CD4-positive, alpha-beta memory T cell (primary cell): ENCODE data around the gene FRS3. TPM values are rescaled to one million over a fixed set of nuclear protein-coding genes. Genes with fewer than 3 reads are reported as not detected.
"Not testable (repeated sequence)": the region's sequence is repeated elsewhere in the genome, so short reads cannot be mapped to it uniquely, and the experiment has no call there.

Experiments
- CTCF ChIA-PET: fragments of 350-600 bp; sonication (Branson Sonifier 250); formaldehyde crosslinking; loops from one replicate; lab custom pipeline; 2021; ENCODE audit warnings: inconsistent platforms; ENCODE audit not compliant: partially characterized antibody; lab: Charles Lee
- POLR2A ChIA-PET: fragments of 350-600 bp; sonication (Branson Sonifier 250); formaldehyde crosslinking; loops from one replicate; lab custom pipeline; 2021; ENCODE audit not compliant: partially characterized antibody; lab: Charles Lee
- DNase-seq, 5 donors: peaks; one replicate each; pipeline versions ENCODE4 v3.0.0 to v3.0.0-alpha.2; 2020 to 2022; ENCODE audit warnings: mixed read lengths in 1 of 5
- H3K27ac ChIP-seq: one replicate; pipeline ENCODE4 v1.7.0; 2013; ENCODE audit warnings: low read depth, low read length
- H3K27me3 ChIP-seq: 2 replicates; pipeline ENCODE4 v1.7.0; 2013; ENCODE audit warnings: mild to moderate bottlenecking, low read length, moderate library complexity; ENCODE audit not compliant: insufficient read depth
- H3K36me3 ChIP-seq: 2 replicates; pipeline ENCODE4 v1.7.0; 2013; ENCODE audit warnings: mild to moderate bottlenecking, low read length, moderate library complexity; ENCODE audit not compliant: insufficient read depth
- H3K4me1 ChIP-seq: 2 replicates; pipeline ENCODE4 v1.7.0; 2013; ENCODE audit warnings: mild to moderate bottlenecking, low read length, moderate library complexity; ENCODE audit not compliant: insufficient read depth
- H3K4me3 ChIP-seq, 2 donors: one replicate each; pipeline ENCODE4 v1.7.0; 2013; ENCODE audit warnings: low read length in 2 of 2, mild to moderate bottlenecking in 1 of 2
- H3K9me3 ChIP-seq, 2 donors: one replicate each; pipeline ENCODE4 v1.7.0; 2013; ENCODE audit warnings: low read length in 2 of 2, control low read depth in 1 of 2; ENCODE audit not compliant: control insufficient read depth in 1 of 2
- H3K27ac Mint-ChIP-seq, 7 donors: one replicate each; pipeline ENCODE4 v1.8.0; 2020 to 2021; ENCODE audit warnings: mixed read lengths in 7 of 7, mild to moderate bottlenecking in 6 of 7, inconsistent platforms in 3 of 7, moderate library complexity in 3 of 7
- H3K27me3 Mint-ChIP-seq, 2 donors: one replicate each; pipeline ENCODE4 v1.8.0; 2020 to 2021; ENCODE audit warnings: mixed read lengths in 2 of 2
- H3K36me3 Mint-ChIP-seq, 2 donors: one replicate each; pipeline ENCODE4 v1.8.0; 2020 to 2021; ENCODE audit warnings: mixed read lengths in 2 of 2, inconsistent platforms in 1 of 2, mild to moderate bottlenecking in 1 of 2
- H3K4me1 Mint-ChIP-seq, 4 donors: one replicate each; pipeline ENCODE4 v1.8.0; 2020 to 2021; ENCODE audit warnings: mixed read lengths in 4 of 4, mild to moderate bottlenecking in 1 of 4
- H3K4me3 Mint-ChIP-seq, 8 donors: one replicate each; pipeline ENCODE4 v1.8.0; 2020 to 2021; ENCODE audit warnings: mixed read lengths in 8 of 8, mild to moderate bottlenecking in 7 of 8, moderate library complexity in 6 of 8, inconsistent platforms in 3 of 8
- H3K9me3 Mint-ChIP-seq, 8 donors: one replicate each; pipeline ENCODE4 v1.8.0; 2020 to 2021; ENCODE audit warnings: mixed read lengths in 8 of 8, mild to moderate bottlenecking in 5 of 8, inconsistent platforms in 3 of 8, moderate library complexity in 1 of 8
- intact Hi-C: fragments of 100-400 bp; cut with micrococcal nuclease; formaldehyde crosslinking; loops from one replicate; pipeline ENCODE4 v1.15.1; 2023
- polyA plus RNA-seq, 2 donors: library from polyadenylated mRNA; unstranded; fragments of 300-500 nt; fragmentation: Illumina TruSeq; gene quantifications; one replicate each; pipeline ENCODE4 v1.2.3, GENCODE V29; 2021
- total RNA-seq, 2 experiments: library from RNA; stranded (reverse); gene quantifications; one replicate each; pipeline ENCODE4 v1.2.3, GENCODE V29; 2021

Gene FRS3
- total and polyA plus RNA-seq, 4 experiments from 2014 or later = 2.2 to 10.0 (median 5.8) TPM

GRCh38 chr6:41818271-41819054 lies 38.8 kb upstream of the FRS3 start:
- Mint-ChIP-seq H3K27ac (no peak overlapping the region), H3K36me3 (no peaks in the 10 kb centered on the region), H3K9me3 (no peaks in the 10 kb centered on the region), H3K27me3 (no peaks in the 10 kb centered on the region), H3K4me3 (no peak overlapping the region), H3K4me1 (no peaks in the 10 kb centered on the region)
- intact Hi-C loops = no loop called here
- no peaks in the 10 kb centered on the region for H3K4me1 ChIP-seq
- no peak for DNase-seq
- H3K4me3 ChIP-seq = no peak overlapping the region
- ChIA-PET CTCF (interaction anchor here (1.2 kb wide), 1 partner anchor 397 kb away, joined by 3 read pairs; no protein-coding TSS in a partner anchor), POLR2A (no interaction called here)
- H3K36me3 ChIP-seq = no peaks in the 10 kb centered on the region
- no peaks in the 10 kb centered on the region for H3K9me3 ChIP-seq
- no peaks in the 10 kb centered on the region for H3K27me3 ChIP-seq
- no peak overlapping the region for H3K27ac ChIP-seq

DNA sequence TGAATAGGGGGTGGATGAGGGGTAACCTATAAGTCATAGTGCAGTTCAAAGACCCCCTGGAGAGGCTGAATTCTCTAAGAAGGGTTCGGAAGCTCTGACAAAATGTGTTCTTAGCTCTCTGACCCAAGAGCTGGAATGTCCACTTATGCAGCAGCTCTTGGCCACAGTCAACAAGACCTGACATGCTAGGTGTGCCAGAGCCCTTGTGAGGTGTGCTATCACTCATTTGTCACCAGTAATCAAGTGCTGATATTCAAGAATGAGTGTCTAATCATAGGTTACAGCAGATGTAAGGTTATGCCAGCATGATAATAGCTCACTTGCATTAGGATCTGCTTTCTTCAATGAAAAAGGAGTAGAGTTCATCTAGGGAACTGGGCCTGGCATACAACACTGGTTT lies 35.9 kb upstream of the FRS3 start:
- Mint-ChIP-seq H3K27me3 (no peaks in the 10 kb centered on the region), H3K36me3 (no peaks in the 10 kb centered on the region), H3K9me3 (no peaks in the 10 kb centered on the region), H3K27ac (no peak overlapping the region), H3K4me1 (no peaks in the 10 kb centered on the region), H3K4me3 (no peak overlapping the region)
- Histone ChIP-seq H3K4me1 (no peaks in the 10 kb centered on the region), H3K27ac (no peak overlapping the region), H3K27me3 (no peaks in the 10 kb centered on the region), H3K9me3 (no peaks in the 10 kb centered on the region), H3K36me3 (no peaks in the 10 kb centered on the region), H3K4me3 (no peak overlapping the region)
- no peak for DNase-seq
- POLR2A ChIA-PET = no interaction called here
- CTCF ChIA-PET = no interaction called here
- intact Hi-C loops = no loop called here

- H3K36me3 Mint-ChIP-seq = no peaks in the 10 kb centered on the region
- intact Hi-C loops = no loop called here
- H3K4me3 Mint-ChIP-seq = no peak overlapping the region
- no peak overlapping the region for H3K27ac Mint-ChIP-seq
- no peaks in the 10 kb centered on the region for H3K27me3 Mint-ChIP-seq
- Histone ChIP-seq H3K9me3 (no peaks in the 10 kb centered on the region), H3K4me3 (no peak overlapping the region), H3K36me3 (no peaks in the 10 kb centered on the region), H3K27me3 (no peaks in the 10 kb centered on the region), H3K4me1 (no peaks in the 10 kb centered on the region), H3K27ac (no peak overlapping the region)
- no peaks in the 10 kb centered on the region for H3K4me1 Mint-ChIP-seq
- no peak for DNase-seq
- CTCF ChIA-PET = interaction anchor here (1.0 kb wide), 1 partner anchor 30 kb away, joined by 3 read pairs; no protein-coding TSS in a partner anchor
- POLR2A ChIA-PET = no interaction called here
- H3K9me3 Mint-ChIP-seq = no peaks in the 10 kb centered on the region
Measured at GRCh38 chr6:41814629-41815028, 34.9 kb upstream of the FRS3 start.

GRCh38 chr6:41813956-41814355 lies 34.3 kb upstream of the FRS3 start:
- no peaks in the 10 kb centered on the region for H3K4me1 ChIP-seq
- H3K36me3 ChIP-seq = no peaks in the 10 kb centered on the region
- intact Hi-C loops = no loop called here
- DNase-seq = no peak
- H3K27ac ChIP-seq = no peak overlapping the region
- POLR2A ChIA-PET = no interaction called here
- no peak overlapping the region for H3K4me3 Mint-ChIP-seq
- no peaks in the 10 kb centered on the region for H3K27me3 ChIP-seq
- H3K4me1 Mint-ChIP-seq = no peaks in the 10 kb centered on the region
- CTCF ChIA-PET = interaction anchor here (1.0 kb wide), 1 partner anchor 30 kb away, joined by 3 read pairs; no protein-coding TSS in a partner anchor
- H3K27me3 Mint-ChIP-seq = no peaks in the 10 kb centered on the region
- H3K9me3 ChIP-seq = no peaks in the 10 kb centered on the region
- H3K36me3 Mint-ChIP-seq = no peaks in the 10 kb centered on the region
- H3K27ac Mint-ChIP-seq = no peak overlapping the region
- no peaks in the 10 kb centered on the region for H3K9me3 Mint-ChIP-seq
- no peak overlapping the region for H3K4me3 ChIP-seq

DNA sequence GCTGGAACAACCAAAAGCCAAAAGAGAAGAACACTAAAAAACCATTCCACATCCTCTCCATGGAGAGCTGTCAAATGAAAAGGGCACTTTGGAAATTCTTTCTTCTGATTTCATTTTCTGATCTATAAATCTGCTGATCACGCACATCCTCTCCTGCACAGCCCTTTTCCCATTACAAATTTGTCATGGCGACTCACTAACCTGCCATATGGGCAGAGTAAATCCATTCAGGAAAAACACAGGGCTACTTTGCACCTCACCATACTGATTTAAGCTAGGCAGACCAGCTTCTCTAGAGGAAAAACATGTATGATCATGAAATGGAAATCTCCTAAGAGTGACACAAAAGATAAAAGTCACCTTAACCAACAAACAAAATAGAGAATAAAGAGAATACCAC lies 33.8 kb upstream of the FRS3 start:
- H3K4me1 Mint-ChIP-seq = no peaks in the 10 kb centered on the region
- no peaks in the 10 kb centered on the region for H3K27me3 Mint-ChIP-seq
- intact Hi-C loops = no loop called here
- H3K36me3 Mint-ChIP-seq = no peaks in the 10 kb centered on the region
- DNase-seq = no peak
- H3K4me3 Mint-ChIP-seq = no peak overlapping the region
- H3K27ac ChIP-seq = no peak overlapping the region
- CTCF ChIA-PET = no interaction called here
- no peaks in the 10 kb centered on the region for H3K27me3 ChIP-seq
- H3K4me1 ChIP-seq = no peaks in the 10 kb centered on the region
- no peaks in the 10 kb centered on the region for H3K36me3 ChIP-seq
- POLR2A ChIA-PET = no interaction called here
- H3K27ac Mint-ChIP-seq = no peak overlapping the region
- H3K9me3 ChIP-seq = no peaks in the 10 kb centered on the region
- no peaks in the 10 kb centered on the region for H3K9me3 Mint-ChIP-seq
- H3K4me3 ChIP-seq = no peak overlapping the region

DNA sequence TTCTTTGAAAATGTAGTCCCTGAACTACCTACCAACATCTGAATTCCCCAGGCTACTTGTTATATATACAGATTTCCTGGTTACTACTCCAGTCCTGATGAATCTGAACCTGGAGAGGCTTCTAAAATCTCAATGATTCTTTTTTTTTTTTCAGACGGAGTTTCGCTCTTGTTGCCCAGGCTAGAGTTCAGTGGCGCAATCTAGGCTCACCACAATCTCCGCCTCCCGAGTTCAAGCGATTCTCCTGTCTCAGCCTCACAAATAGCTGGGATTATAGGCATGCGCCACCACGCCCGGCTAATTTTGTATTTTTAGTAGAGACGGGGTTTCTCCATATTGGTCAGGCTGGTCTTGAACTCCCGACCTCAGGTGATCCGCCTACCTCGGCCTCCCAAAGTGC lies 32.2 kb upstream of the FRS3 start:
- DNase-seq, H3K4me1 Mint-ChIP-seq, H3K9me3 ChIP-seq, H3K9me3 Mint-ChIP-seq, POLR2A ChIA-PET, H3K27ac Mint-ChIP-seq, H3K27ac ChIP-seq, H3K27me3 Mint-ChIP-seq, H3K4me3 ChIP-seq, H3K36me3 ChIP-seq, H3K36me3 Mint-ChIP-seq, H3K4me1 ChIP-seq, intact Hi-C loops, H3K27me3 ChIP-seq, H3K4me3 Mint-ChIP-seq: not testable (repeated sequence)
- CTCF ChIA-PET = interaction anchor here (0.7 kb wide), 1 partner anchor 1779 kb away, joined by 3 read pairs; no protein-coding TSS in a partner anchor

- Histone ChIP-seq H3K27ac (no peak overlapping the region), H3K27me3 (no peaks in the 10 kb centered on the region), H3K4me3 (no peak overlapping the region), H3K4me1 (no peaks in the 10 kb centered on the region), H3K9me3 (no peaks in the 10 kb centered on the region), H3K36me3 (no peaks in the 10 kb centered on the region)
- Mint-ChIP-seq H3K4me3 (no peak overlapping the region), H3K36me3 (no peaks in the 10 kb centered on the region), H3K27ac (no peak overlapping the region), H3K9me3 (no peaks in the 10 kb centered on the region), H3K4me1 (no peaks in the 10 kb centered on the region), H3K27me3 (no peaks in the 10 kb centered on the region)
- intact Hi-C loops = no loop called here
- CTCF ChIA-PET = no interaction called here
- POLR2A ChIA-PET = no interaction called here
- DNase-seq = no peak
Measured at GRCh38 chr6:41811095-41811494, 31.4 kb upstream of the FRS3 start.
